ENCODE data around the gene GNG7. TPM values are rescaled to one million over a fixed set of nuclear protein-coding genes. Genes with fewer than 3 reads are reported as not detected.
"Not testable (repeated sequence)": the region's sequence is repeated elsewhere in the genome, so short reads cannot be mapped to it uniquely, and the experiment has no call there.

The GNG7 gene
- polyA plus RNA-seq, 1 donor = 2.4 TPM

GRCh38 chr19:2483084-2483483 is 219.4 kb downstream of the GNG7 start:
- DNase-seq = no peak

GRCh38 chr19:2482354-2483038 is 220.0 kb downstream of the GNG7 start:
- DNase-seq = no peak

- DNase-seq = no peak
Measured at GRCh38 chr19:2481466-2481865, 221.0 kb downstream of the GNG7 start.

- DNase-seq = no peak
Measured at GRCh38 chr19:2479556-2480194, 222.8 kb downstream of the GNG7 start.

- peak; percentile 81 for DNase-seq
Measured at GRCh38 chr19:2478756-2479555, 223.5 kb downstream of the GNG7 start.

GRCh38 chr19:2478278-2478755 is 224.2 kb downstream of the GNG7 start:
- DNase-seq = no peak

- no peak for DNase-seq
Measured at GRCh38 chr19:2477732-2478191, 224.7 kb downstream of the GNG7 start.

GRCh38 chr19:2477141-2477710 is 225.3 kb downstream of the GNG7 start:
- DNase-seq = no peak

GRCh38 chr19:2476451-2477140 is 225.9 kb downstream of the GNG7 start:
- DNase-seq = no peak

- peak; percentile 97 for DNase-seq
Measured at GRCh38 chr19:2475702-2476450, 226.6 kb downstream of the GNG7 start, which contains the start of gene GADD45B. Gene GADD45B, plus strand, starts transcription at chr19:2476127. Its CDS starts 232 bp downstream, at chr19:2476359.

GRCh38 chr19:2475018-2475701 is 227.3 kb downstream of the GNG7 start:
- no peak for DNase-seq

GRCh38 chr19:2474232-2475017 is 228.1 kb downstream of the GNG7 start:
- peak; percentile 92 for DNase-seq

GRCh38 chr19:2469915-2470200 is 232.6 kb downstream of the GNG7 start:
- DNase-seq = not testable (repeated sequence)

GRCh38 chr19:2469102-2469914 is 233.2 kb downstream of the GNG7 start:
- no peak for DNase-seq

GRCh38 chr19:2468596-2468995 is 233.9 kb downstream of the GNG7 start:
- DNase-seq = no peak

- no peak for DNase-seq
Measured at GRCh38 chr19:2464389-2464788, 238.1 kb downstream of the GNG7 start.

GRCh38 chr19:2463694-2464093 is 238.8 kb downstream of the GNG7 start:
- DNase-seq = not testable (repeated sequence)

GRCh38 chr19:2462635-2463421 is 239.7 kb downstream of the GNG7 start:
- DNase-seq = peak; percentile 93
